Left kidney (tissue), 8 donors: ENCODE measurements around the gene LXN. TPM values are rescaled to one million over a fixed set of nuclear protein-coding genes. Genes with fewer than 3 reads are reported as not detected.
"Not testable (repeated sequence)": the region's sequence is repeated elsewhere in the genome, so short reads cannot be mapped to it uniquely, and the experiment has no call there.

Source experiments
- DNase-seq: peaks from one replicate; pipeline ENCODE4 v3.0.0-alpha.2; 2013
- long read RNA-seq, 8 donors: transcript quantifications; one replicate each; lab custom pipeline, GENCODE V29; 2026
- polyA plus RNA-seq: library from polyadenylated mRNA; unstranded; fragments of 120-200 nt; gene quantifications from one replicate; pipeline ENCODE4 v1.2.1, GENCODE V29; 2013; ENCODE audit not compliant: insufficient read length

The LXN gene, protein sequence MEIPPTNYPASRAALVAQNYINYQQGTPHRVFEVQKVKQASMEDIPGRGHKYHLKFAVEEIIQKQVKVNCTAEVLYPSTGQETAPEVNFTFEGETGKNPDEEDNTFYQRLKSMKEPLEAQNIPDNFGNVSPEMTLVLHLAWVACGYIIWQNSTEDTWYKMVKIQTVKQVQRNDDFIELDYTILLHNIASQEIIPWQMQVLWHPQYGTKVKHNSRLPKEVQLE
- polyA plus RNA-seq = 32.5 TPM
- long read RNA-seq, donor 1, transcript LXN-201 (6 exons, 1,116 nt) = major isoform, 20 of 20 reads
- long read RNA-seq, donor 1, partial matches to known transcripts = 0 of 20 reads
- long read RNA-seq, donor 1, other reads (novel, unspliced or antisense) = 0 of 20 reads
- long read RNA-seq, donor 2, transcript LXN-201 (6 exons, 1,116 nt) = major isoform, 11 of 17 reads
- long read RNA-seq, donor 2, partial matches to known transcripts = 0 of 17 reads
- long read RNA-seq, donor 2, other reads (novel, unspliced or antisense) = 6 of 17 reads
- long read RNA-seq, donor 3, transcript LXN-201 (6 exons, 1,116 nt) = major isoform, 11 of 11 reads
- long read RNA-seq, donor 3, partial matches to known transcripts = 0 of 11 reads
- long read RNA-seq, donor 3, other reads (novel, unspliced or antisense) = 0 of 11 reads
- long read RNA-seq, donor 4, transcript LXN-201 (6 exons, 1,116 nt) = major isoform, 8 of 8 reads
- long read RNA-seq, donor 4, partial matches to known transcripts = 0 of 8 reads
- long read RNA-seq, donor 4, other reads (novel, unspliced or antisense) = 0 of 8 reads
- long read RNA-seq, donor 5, transcript LXN-201 (6 exons, 1,116 nt) = major isoform, 19 of 54 reads
- long read RNA-seq, donor 5, partial matches to known transcripts = 26 of 54 reads
- long read RNA-seq, donor 5, other reads (novel, unspliced or antisense) = 9 of 54 reads
- long read RNA-seq, donor 6, transcript LXN-201 (6 exons, 1,116 nt) = major isoform, 17 of 34 reads
- long read RNA-seq, donor 6, partial matches to known transcripts = 9 of 34 reads
- long read RNA-seq, donor 6, other reads (novel, unspliced or antisense) = 8 of 34 reads
- long read RNA-seq, donor 7, transcript LXN-201 (6 exons, 1,116 nt) = major isoform, 28 of 217 reads
- long read RNA-seq, donor 7, partial matches to known transcripts = 172 of 217 reads
- long read RNA-seq, donor 7, other reads (novel, unspliced or antisense) = 17 of 217 reads
- long read RNA-seq, donor 8, transcript LXN-201 (6 exons, 1,116 nt) = major isoform, 7 of 7 reads
- long read RNA-seq, donor 8, partial matches to known transcripts = 0 of 7 reads
- long read RNA-seq, donor 8, other reads (novel, unspliced or antisense) = 0 of 7 reads

DNA sequence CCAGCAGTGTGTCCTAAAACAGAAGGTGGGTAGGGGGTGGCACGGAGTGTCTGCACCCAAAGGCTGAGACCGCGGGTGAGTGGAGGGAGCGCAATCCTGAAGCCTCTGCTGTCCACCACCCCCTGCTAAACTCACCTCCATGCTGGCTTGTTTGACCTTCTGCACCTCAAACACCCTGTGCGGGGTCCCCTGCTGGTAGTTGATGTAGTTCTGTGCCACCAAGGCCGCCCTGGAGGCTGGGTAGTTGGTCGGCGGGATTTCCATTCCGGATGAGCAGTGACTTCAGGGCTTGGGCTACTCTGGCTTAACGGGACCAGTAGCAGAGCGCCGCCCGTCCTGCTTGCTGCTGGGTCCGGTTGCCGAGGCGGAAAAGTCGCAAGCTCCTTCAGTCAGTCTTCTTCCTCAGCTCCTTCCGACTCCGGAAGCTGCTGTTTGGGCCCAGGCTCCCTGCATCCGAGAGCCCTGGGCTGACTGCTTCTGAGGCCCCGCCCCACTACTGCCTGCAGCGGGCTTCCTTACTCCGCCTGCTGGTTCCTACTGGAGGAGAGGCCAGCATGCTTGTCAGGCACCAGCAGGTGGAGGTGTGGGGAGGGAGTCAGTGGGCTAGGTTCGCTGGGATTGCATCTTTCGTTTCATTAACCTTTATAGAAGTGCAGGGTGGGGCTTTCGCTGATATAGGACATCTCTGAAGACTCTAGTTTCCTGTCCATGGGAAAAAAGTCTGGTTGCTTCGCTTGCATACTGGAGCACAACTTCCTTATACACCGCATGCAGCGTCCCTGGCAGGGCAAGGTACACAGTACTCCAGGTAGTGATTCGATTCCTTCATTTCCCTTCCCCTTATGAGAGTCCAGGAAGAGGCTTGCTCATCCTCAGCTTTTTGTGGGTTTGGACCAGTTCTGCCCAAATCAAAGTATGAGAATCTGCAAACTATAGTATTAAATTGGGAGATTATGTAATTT, at the start of gene LXN:
Gene LXN, minus strand, starts transcription at position 434 of the 962 bp plus-strand sequence. Its CDS starts 170 bp downstream, at position 264.
- DNase-seq = peak; percentile 81

DNA sequence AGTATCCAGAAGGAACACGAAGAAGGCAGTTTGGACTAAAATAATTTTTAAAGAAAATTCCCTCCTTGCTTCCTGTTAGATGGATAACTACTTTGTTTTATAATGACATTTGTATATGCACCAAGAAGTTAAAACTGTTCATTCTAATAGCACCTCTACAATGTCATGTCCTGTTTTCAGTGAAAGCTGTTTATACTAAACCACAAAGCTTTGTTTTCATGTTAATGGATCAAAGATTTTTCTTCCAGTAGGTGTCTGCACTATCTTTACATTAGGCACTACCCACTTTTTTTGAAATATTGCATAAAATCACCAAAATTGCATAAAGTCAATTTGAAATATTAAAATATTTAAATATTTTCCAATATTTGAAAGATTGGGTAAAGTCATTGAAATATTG, 49.7 kb upstream of the LXN start:
- no peak for DNase-seq

DNA sequence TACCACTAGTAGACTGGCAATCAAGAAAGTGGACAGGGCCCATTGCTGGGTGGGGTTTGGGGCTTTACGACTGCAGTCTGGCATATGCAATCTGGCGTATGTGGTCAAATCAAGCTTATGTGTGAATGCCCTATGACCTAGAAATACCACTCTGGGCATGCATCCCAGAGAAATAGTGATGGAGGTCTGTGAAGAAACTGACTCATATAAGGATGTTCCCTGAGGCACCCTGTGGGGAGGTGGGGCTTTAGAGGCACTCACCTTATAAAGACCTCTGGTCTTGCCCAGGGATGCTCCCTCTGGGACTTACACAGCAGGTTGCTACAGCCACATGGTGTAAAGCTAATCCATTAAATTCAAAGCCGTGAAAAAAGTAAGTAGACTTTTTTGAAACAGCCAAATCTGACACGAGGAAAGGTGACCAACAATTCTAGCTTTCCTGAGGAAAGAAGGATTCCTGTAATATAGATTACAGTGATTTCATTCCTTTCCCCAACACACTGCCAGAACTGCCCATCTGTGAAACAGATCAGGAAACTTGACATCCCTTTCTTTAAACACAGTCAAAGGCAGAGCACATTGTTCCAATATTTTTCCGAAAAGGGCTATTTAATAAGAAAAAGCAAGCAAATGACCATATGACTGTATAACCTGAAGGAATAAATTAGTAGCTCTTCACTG, 46.2 kb upstream of the LXN start:
- no peak for DNase-seq

DNA sequence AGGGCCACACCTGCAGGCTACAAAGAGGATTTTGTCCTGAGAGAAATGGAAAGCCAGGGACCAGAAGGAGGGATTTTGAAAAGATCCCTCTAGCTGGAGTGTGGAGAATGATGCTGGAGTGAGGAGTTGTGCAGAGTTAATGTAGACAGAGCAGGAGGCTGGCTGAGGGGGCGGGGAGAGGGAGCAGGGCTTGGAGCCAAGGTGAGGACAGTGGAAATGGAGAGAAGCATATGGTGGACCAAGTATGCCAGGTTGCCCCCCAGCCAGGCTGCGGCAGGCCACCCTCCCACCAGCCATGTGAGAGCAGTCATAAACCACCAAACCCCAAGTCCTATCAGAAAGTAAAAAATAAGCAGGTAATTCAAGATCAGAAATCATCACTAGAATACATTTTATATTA, 45.1 kb upstream of the LXN start:
- no peak for DNase-seq

DNA sequence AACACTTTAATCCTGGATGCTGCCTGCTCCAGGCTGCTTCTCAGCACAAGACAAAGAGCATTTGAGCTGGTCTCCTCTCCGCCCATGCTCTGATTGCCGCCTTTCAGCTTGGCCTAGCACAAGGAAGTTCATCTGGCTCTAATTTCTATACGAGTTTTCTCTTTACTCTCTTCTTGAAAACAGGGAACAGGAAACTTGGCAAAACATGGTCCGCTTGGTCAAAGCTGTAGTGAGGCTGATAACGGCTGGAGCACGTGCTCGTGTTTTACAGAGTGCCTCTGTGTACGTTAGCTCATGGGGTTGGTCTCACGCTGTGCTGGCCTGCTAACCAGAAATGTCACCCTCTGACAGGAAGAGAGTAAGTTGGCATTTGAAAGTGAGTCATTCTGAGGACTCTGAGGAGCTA, 40.6 kb upstream of the LXN start:
- DNase-seq = no peak

DNA sequence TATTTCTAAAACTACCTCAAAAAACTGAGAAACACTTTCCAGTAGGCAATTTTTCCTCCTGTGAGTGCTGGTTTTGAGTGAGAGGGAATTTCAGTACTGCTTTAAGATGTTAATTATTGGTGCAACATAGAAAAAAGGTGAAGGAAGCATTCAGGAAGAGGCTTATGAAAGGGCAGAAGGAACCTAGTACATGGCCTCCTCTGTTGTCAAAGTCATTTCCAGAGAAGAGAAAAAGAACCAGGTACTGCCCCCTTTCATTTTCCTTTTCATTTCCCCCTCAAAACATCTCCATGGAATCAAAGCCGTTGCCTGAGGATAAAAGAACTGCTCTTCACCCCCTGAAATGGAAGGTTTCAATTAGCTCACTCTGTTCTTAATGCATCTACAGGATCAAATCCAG, 40.0 kb upstream of the LXN start:
- no peak for DNase-seq

DNA sequence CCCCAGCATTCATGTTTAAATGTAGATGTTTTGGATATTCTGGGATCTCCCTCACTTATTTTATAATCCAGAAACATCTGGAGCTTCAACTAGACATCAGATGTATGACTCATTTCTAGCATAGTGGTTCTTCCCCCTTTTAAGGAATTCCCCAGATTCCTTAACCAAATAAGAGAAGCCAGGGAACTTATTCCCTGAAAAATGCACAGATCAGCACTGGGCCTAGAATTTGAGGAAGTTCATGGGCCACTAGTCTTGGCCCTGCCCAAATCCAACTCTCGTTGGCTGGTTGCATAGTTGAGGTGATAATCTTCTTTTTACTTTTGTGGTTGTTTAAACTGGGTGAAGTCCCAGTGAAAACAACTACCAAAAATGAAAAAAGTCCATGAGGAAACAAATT, 39.4 kb upstream of the LXN start:
- no peak for DNase-seq

DNA sequence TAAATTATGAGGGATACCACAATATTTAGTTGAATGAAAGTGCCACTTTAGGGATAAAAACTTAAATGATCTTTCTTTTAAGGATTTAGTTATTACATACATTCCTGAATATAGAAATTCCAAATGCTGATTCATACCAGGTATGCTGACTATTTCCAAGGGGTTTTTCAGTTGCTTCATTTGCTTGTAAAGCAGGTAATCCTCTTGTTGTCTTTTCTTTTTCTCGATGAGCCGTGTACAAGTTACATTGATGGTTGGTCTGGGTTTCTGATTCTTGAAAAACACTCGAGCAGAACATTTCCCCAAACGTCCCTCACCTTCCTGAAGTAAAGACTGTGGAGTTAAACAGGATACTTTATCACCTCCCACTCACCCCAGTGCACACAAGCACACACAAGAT, 38.2 kb upstream of the LXN start:
- DNase-seq = no peak

DNA sequence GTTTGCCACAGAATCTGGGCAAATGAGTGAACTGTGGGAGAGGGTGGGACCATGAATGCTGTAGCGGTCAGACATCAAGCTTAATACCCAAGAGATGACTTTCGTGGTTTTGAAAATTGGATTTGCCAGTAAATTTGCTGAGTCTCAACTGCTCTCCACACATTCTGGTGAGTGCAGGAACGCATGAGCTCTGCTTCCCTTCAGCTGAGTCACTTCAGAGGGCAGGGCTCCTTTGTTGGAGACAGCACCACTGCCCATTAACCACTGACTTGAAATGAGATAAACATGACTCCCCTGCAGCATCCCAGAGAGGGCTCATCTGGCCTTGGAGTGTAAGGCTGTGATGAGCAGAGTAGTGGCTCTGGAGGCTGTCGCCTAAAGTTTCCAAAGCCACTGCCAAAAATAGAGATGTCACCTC, 37.2 kb upstream of the LXN start:
- no peak for DNase-seq

DNA sequence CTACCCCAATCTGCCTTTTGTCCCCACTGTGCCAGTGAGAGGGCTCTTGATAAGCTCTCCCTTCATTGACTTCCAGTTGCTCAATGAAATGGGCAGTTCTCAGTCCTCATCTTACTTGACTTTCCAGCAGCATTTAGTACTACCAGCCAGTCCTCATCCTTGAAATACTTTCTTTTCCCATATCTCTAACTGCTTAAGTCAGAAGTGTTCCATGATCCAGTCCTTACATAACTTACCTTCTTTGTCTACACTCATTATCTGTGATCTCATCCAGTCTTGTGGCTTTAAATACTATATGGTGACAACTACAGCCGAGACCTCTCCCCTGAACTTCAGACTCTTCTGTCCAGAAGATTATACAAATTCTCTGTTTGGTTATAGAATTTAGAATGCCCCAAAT, 31.1 kb upstream of the LXN start:
- no peak for DNase-seq

DNA sequence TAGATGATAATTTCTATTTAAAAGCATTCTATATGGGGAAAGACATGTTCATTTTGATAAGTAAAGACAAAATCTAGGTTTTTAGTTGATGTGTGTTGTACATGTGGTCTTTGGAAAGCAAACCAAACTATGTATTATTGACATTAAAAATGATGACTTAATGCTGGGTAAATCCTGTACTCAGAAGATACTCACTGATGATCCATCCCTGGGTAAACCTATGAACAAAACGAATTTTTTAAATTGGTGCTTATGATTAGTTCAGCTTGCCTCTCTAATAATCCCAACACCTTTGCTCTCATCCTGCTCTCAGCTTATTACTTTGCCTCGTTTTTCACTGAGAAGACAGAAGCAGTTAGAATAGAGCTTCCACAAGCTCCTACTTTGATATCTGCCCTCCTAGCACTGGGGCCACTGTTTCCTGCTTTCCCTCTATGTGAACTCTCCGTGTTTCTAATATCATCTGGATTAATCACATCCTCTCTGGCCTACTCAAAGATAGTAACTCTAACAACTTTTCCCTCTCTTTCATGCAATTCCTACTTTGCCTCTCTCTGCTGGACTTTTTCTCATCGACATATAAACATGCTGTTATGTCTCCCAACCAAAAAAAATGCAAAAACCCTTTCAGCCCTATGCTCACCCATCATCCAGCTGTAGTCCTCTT, 30.5 kb upstream of the LXN start:
- DNase-seq = no peak

DNA sequence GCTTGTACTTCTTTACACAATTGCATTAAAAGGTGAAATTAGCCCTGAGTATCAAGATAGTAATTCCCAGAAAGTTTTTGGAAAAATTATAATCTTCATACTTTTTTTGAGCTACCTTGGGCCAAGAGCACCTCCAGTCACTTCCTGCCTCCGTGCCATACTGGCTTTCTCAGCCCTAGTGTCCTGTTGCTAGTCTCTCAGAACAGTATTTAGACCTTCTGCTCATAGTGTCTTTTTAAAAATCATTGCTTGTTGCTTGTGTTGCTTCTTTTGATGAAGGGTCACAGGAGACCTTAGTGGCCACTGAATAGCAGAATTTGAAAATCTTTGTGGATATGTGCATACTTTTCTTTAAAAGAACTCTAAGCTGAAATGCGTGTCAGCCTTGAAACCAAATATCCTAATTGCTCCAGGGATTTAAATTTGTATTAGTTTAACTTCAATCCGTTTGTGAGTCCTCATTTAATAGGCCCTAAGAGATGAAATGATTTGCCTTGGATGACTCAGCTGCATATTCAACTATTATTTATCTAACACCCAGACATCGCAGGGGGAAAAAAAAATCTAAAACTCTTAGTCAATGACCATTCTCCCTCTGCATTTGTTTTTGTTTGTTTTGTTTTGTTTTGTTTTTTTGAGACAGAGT, 29.1 kb upstream of the LXN start:
- no peak for DNase-seq

DNA sequence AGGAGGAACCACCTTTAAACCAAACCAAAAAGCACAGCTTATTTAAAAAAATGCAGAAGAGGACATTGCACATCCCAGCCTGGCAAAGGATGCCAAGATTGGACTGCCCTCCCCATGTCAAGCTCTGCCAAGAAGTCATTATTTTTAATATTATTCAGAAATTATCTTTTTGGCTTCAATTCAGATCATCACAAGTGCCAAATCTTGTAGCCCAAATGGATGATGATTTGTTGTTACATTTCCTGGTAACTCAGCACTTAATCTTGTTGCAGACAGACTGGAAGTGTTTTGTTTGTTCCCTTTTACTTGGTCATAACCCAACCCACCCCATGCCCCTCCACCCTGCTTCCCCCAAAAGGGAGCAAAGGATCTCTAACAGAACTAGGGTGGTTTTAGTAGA, 28.1 kb upstream of the LXN start:
- DNase-seq = no peak

DNA sequence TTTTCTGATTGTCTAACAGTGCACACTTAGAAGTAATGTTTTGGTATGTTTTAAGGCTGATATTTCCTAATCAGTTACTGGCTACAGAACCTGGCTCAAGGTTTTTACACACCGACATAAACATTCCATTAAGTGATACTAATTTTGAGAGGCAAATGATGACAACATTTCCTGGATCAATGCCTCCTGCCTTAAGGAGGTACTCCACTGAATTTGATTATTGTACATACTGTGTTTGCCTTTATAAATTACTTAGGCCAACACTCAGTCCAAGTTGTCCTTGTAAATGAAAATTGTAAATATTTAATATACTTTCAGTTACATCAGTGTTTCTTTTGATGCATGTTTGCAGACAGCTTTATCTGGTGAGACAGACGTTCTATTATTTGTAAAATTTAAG, 24.2 kb upstream of the LXN start:
- no peak for DNase-seq

DNA sequence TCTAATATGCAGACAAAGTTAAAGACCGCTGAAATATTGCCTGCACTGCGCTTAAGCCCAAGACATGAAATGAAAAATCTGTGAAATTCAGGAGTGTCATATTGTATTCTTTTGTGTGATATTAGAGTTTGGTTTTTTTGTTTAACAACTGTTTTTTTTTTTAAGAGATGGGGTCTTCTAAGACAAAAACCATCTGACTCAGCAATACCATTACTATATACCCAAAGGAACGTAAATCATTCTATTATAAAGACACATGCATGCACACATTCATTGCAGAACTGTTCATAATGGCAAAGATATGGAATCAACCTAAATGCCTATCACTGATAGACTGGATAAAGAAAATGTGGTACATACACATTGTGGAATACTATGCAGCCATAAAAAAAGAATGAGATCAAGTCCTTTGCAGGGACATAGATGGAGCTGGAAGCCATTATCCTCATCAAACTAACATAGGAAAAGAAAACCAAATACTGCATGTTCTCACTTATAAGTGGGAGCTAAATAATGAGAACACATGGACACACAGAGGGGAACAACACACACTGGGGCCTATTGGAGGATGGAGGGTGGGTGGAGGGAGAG, 21.5 kb upstream of the LXN start:
- not testable (repeated sequence) for DNase-seq

DNA sequence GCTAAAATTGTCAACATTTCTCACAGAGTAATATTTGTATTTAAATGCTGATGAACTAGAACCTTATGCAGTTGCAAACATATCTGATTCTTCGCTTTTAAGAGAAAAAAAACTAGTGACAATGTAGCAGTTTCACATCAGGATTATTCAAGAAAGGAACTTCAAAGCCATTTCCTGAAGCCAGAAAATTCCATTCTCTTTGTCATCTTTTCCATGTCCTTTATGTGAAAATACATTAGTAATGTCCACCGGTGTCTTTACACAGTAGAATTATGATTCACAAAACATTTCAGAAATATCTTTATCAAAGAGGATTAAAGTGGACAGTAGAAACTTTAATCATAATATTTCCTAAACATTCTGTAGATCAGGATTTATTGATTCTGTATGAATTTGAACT, 12.7 kb upstream of the LXN start:
- DNase-seq = no peak

DNA sequence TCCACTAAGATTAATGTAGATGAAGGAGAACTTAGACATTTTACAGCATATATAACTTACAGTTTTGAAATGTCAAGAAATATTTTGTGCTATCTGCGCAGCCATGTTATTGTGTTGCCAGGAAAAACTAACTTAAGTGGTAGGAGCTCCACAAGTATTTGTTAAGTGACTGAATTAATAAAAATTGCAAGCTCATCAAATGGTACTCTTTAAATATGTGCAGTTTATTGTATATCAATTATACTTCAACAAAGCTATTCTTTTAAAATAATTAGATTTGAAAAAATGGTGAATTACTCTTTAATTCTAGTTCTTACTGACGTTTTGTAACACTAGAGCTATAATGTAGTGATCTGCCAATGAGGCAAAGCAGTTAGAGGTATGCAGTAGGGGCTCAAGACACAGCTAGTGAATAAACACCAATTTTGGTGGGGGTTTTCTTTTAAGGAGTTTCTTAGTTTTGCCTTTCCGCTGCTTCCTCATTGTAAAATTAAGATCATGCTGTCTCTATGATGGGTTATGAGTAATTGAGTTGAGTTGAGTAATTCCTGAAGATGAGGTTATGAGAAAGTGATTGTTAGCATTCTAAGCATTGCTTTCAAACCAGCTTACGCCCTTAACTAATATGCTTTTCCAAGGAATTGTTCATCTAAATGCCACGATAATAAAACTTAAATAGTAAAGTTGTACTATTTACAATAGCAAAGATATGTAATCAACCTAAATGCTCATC, 10.9 kb upstream of the LXN start:
- DNase-seq = no peak

DNA sequence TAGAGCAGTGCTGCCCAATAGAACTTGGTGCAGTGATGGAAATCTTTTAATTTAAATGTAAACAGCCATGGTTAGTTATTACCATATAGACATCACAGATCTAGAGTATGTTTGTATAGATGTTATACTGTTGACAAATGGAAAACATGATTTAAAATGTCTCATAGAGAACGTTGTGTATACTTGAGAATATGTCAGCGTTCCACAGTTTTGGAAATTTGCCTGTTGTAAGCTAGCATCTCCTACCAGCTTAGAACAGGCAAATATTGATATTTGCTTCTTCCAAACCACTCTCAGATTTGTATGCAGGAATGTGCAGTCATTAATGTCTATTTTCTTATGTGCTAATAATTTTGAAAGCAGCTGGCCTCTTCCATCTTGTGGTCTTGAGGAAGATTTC, 8.4 kb upstream of the LXN start:
- no peak for DNase-seq
